T-cell (primary cell): ENCODE measurements around the gene NCAPD2. TPM values are rescaled to one million over a fixed set of nuclear protein-coding genes. Genes with fewer than 3 reads are reported as not detected.

Experiments used
- ATAC-seq, 4 experiments: fragments of 200-7000 bp in 3 of 4; fragments of 150-1000 bp in 1 of 4; cut with Tn5 transposase; replicated peaks in 1 of 4; 1 replicate in 3 of 4; 2 replicates in 1 of 4; pipeline ENCODE4 v1.10.0; 2021; ENCODE audit warnings: moderate library complexity in 3 of 4, mild to moderate bottlenecking in 2 of 4, moderate number of reproducible peaks in 1 of 4
- CTCF ChIA-PET, 2 donors: fragments of 300-600 bp; sonication (Branson Sonifier 250); formaldehyde crosslinking; loops; one replicate each; lab custom pipeline; 2022; ENCODE audit warnings: antibody characterized with exemption in 2 of 2; lab: Charles Lee
- POLR2A ChIA-PET, 2 donors: fragments of 300-600 bp; sonication (Branson Sonifier 250); formaldehyde crosslinking; loops; one replicate each; lab custom pipeline; 2022; ENCODE audit warnings: antibody characterized with exemption in 2 of 2; lab: Charles Lee
- DNase-seq, 35 experiments: peaks; one replicate each; pipeline versions ENCODE4 v3.0.0 to v3.0.0-alpha.2; 2013 to 2023
- H3K27ac ChIP-seq: one replicate; pipeline ENCODE4 v1.5.1; 2013; ENCODE audit warnings: low read length
- H3K27me3 ChIP-seq, 2 experiments: replicated peaks in 1 of 2; 1 replicate in 1 of 2; 2 replicates in 1 of 2; pipeline versions ENCODE4 v1.6.1 to v1.7.0; 2013; ENCODE audit warnings: low read length in 1 of 2, mixed read lengths in 1 of 2; ENCODE audit not compliant: control insufficient read depth in 2 of 2, insufficient read depth in 2 of 2; ENCODE audit errors: extremely low read depth in 1 of 2
- H3K36me3 ChIP-seq, 2 donors: 1 replicate in 1 of 2; 2 replicates in 1 of 2; pipeline versions ENCODE4 v1.6.1 to v1.7.0; 2013; ENCODE audit warnings: low read length in 1 of 2; ENCODE audit not compliant: control insufficient read depth in 2 of 2, insufficient read depth in 1 of 2; ENCODE audit errors: extremely low read depth in 1 of 2
- H3K4me1 ChIP-seq, 2 experiments: 1 replicate in 1 of 2; 2 replicates in 1 of 2; pipeline versions ENCODE4 v1.6.1 to v1.7.0; 2013; ENCODE audit warnings: low read length in 2 of 2, mixed read lengths in 1 of 2; ENCODE audit not compliant: insufficient read depth in 2 of 2, control insufficient read depth in 1 of 2; ENCODE audit errors: extremely low read depth in 1 of 2
- H3K4me3 ChIP-seq, 2 donors: 1 replicate in 1 of 2; 2 replicates in 1 of 2; pipeline versions ENCODE4 v1.5.1 to v1.7.0; 2013; ENCODE audit warnings: mild to moderate bottlenecking in 2 of 2, low read length in 1 of 2, moderate library complexity in 1 of 2; ENCODE audit not compliant: control insufficient read depth in 1 of 2; ENCODE audit errors: extremely low read depth in 1 of 2
- H3K9me3 ChIP-seq: 2 replicates; pipeline ENCODE4 v1.7.0; 2013
- H3K27ac Mint-ChIP-seq, 2 donors: one replicate each; pipeline ENCODE4 v1.8.0; 2020 to 2021; ENCODE audit warnings: mild to moderate bottlenecking in 2 of 2, mixed read lengths in 2 of 2
- H3K27me3 Mint-ChIP-seq, 2 donors: one replicate each; pipeline ENCODE4 v1.8.0; 2021 to 2022; ENCODE audit warnings: mixed read lengths in 2 of 2
- H3K36me3 Mint-ChIP-seq: one replicate; pipeline ENCODE4 v1.8.0; 2021; ENCODE audit warnings: mixed read lengths
- H3K4me1 Mint-ChIP-seq, 3 donors: one replicate each; pipeline ENCODE4 v1.8.0; 2020 to 2022; ENCODE audit warnings: mixed read lengths in 3 of 3, mild to moderate bottlenecking in 1 of 3
- H3K4me3 Mint-ChIP-seq, 3 donors: one replicate each; pipeline ENCODE4 v1.8.0; 2020 to 2022; ENCODE audit warnings: mild to moderate bottlenecking in 3 of 3, mixed read lengths in 3 of 3, moderate library complexity in 3 of 3
- H3K9me3 Mint-ChIP-seq, 3 donors: one replicate each; pipeline ENCODE4 v1.8.0; 2020 to 2022; ENCODE audit warnings: mixed read lengths in 3 of 3
- WGBS: methylation state at CpG from one replicate; pipeline ENCODE4 v1.1.5; 2013; ENCODE audit warnings: missing lambda C conversion rate; ENCODE audit not compliant: insufficient coverage; 5-methylcytosine and 5-hydroxymethylcytosine counted together
- total RNA-seq, 35 experiments: library from RNA in 6 of 35; stranded (reverse) in 6 of 35; fragments of 120-200 nt in 1 of 35; gene quantifications; one replicate each; pipeline versions ENCODE4 v1.2.1 to v1.2.4 and lab custom pipeline; 2013 to 2026

NCAPD2 gene
- total RNA-seq, 5 donors from 2014 or later (not counting 1 experiment from before 2014, with no cell fraction given) = 32.8 to 43.8 (median 40.7) TPM

DNA sequence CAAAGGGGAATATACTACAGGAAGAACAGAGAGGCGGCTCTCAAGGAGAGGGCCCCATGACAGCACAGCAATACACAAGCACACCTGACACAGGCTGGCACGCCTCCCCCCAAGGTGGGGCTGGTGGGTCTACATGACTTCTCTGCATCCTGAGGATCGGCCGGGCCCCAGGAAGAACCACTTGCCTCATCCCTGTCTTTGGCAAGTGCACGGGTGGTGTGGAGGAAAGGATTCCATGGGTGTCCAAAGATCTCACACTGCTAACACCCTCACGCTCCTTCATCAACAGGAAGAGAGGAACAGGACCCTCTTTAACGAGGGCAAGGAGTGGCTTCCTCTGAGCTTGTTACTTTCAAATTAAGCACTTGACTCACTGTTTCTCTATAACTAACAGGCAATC lies 30.7 kb upstream of the NCAPD2 start:
- Histone ChIP-seq H3K4me1 (peaks cover 59 to 88% of the 10 kb centered on the region in 2 experiments), H3K27me3 (no peaks in the 10 kb centered on the region), H3K9me3 (no peaks in the 10 kb centered on the region), H3K36me3 (peaks cover 17 to 77% of the 10 kb centered on the region in 2 donors), H3K27ac (peak overlapping the region; percentile 92), H3K4me3 (peak overlapping the region; percentile 22 to 40)
- Mint-ChIP-seq H3K36me3 (peaks cover 69% of the 10 kb centered on the region), H3K27ac (peak overlapping the region; percentile 98), H3K4me1 (peaks cover 92 to 96% (median 96%) of the 10 kb centered on the region in 3 donors), H3K9me3 (no peaks in the 10 kb centered on the region), H3K27me3 (no peaks in the 10 kb centered on the region), H3K4me3 (peak overlapping the region; percentile 69 to 81 (median 69))
- WGBS = no CpG with 5 or more reads among the region's 7 CpGs
- DNase-seq (peak in 10 of 35 experiments; percentile 18 to 57 (median 40)), ATAC-seq (peak; percentile 19 to 43 (median 41))
- POLR2A ChIA-PET = interaction anchor here (0.6 to 1.2 kb wide), 5 partner anchors 10 to 1710 kb away, joined by 3 to 6 read pairs (median 3); partner anchors contain the start of gene TAPBPL (in 1 of the 2)
- CTCF ChIA-PET = interaction anchor here (0.6 to 4.2 kb wide), 10 partner anchors 8 to 128 kb away, joined by 3 to 25 read pairs (median 5); partner anchors contain the start of gene VAMP1 (in 1 of the 2)

DNA sequence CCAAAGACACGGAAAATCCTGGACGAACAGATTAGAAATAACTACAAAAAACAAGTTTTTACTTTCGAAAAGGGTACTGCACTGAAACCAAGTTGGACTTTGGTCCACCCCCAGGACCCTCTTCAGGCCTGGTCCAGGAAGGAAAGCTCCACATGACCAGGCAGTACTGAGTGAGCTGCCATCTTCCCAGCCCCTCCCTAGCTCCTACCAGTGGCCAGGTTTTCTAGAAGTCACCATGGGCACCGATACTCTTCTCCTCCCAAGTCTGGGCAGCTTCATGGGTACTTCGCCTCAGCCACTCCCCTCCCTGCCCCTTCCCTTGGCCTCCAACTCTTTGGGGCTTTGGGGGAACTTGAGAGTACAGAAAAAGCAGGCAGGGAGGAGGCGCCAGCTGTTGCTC lies 30.0 kb upstream of the NCAPD2 start:
- Histone ChIP-seq H3K36me3 (peaks cover 17 to 71% of the 10 kb centered on the region in 2 donors), H3K4me1 (peaks cover 65 to 85% of the 10 kb centered on the region in 2 experiments), H3K9me3 (no peaks in the 10 kb centered on the region), H3K27me3 (no peaks in the 10 kb centered on the region), H3K4me3 (peak overlapping the region in 1 of 2 donors; percentile 40), H3K27ac (peak overlapping the region; percentile 92)
- ATAC-seq = no peak
- no peaks in the 10 kb centered on the region for H3K27me3 Mint-ChIP-seq
- H3K36me3 Mint-ChIP-seq = peaks cover 68% of the 10 kb centered on the region
- DNase-seq = no peak
- POLR2A ChIA-PET = interaction anchor here (0.6 to 1.2 kb wide), 5 partner anchors 11 to 1710 kb away, joined by 3 to 6 read pairs (median 3); partner anchors contain the start of gene TAPBPL (in 1 of the 2)
- peaks cover 92 to 97% (median 96%) of the 10 kb centered on the region in 3 donors for H3K4me1 Mint-ChIP-seq
- CTCF ChIA-PET = interaction anchor here (0.6 to 4.2 kb wide), 9 partner anchors 15 to 129 kb away, joined by 3 to 25 read pairs (median 5); no protein-coding TSS in a partner anchor
- H3K4me3 Mint-ChIP-seq = peak overlapping the region; percentile 69 to 81 (median 69)
- peak overlapping the region; percentile 98 for H3K27ac Mint-ChIP-seq
- H3K9me3 Mint-ChIP-seq = no peaks in the 10 kb centered on the region
- 76% methylated on average over 3 of the region's 6 CpGs for WGBS

DNA sequence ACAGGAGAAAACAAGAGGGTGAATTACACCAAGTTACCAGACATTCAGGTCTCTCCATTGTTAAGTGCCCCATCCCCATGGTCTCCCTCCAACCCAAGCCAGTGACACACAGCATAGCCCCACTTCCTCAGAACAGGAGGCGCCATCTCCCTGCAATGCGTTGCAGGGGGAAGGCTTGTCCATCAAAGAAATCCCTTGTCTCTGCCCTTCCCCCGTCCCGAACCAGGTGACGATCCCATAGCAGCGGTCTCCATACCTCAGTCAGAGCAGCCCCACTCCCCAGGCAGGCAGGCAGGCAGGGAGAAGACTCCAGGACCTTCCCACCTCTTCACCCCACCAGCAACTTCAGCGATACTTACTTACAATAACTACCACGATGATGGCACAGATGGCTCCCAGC lies 29.4 kb upstream of the NCAPD2 start:
- WGBS = 84% methylated on average over 7 of the region's 8 CpGs
- H3K36me3 ChIP-seq = peaks cover 17 to 64% of the 10 kb centered on the region in 2 donors
- Mint-ChIP-seq H3K36me3 (peaks cover 62% of the 10 kb centered on the region), H3K9me3 (no peaks in the 10 kb centered on the region), H3K27ac (peak overlapping the region; percentile 98), H3K4me3 (peak overlapping the region in 2 of 3 donors; percentile 14 to 81), H3K4me1 (peaks cover 93 to 97% (median 96%) of the 10 kb centered on the region in 3 donors), H3K27me3 (no peaks in the 10 kb centered on the region)
- peaks cover 71 to 87% of the 10 kb centered on the region in 2 experiments for H3K4me1 ChIP-seq
- H3K4me3 ChIP-seq = peak overlapping the region in 1 of 2 donors; percentile 17
- no peaks in the 10 kb centered on the region for H3K27me3 ChIP-seq
- DNase-seq (no peak), ATAC-seq (no peak)
- peak overlapping the region; percentile 92 for H3K27ac ChIP-seq
- POLR2A ChIA-PET = interaction anchor here (0.7 to 2.0 kb wide), 2 partner anchors 41 to 94 kb away, joined by 3 to 4 read pairs; no protein-coding TSS in a partner anchor
- CTCF ChIA-PET = interaction anchor here (0.5 to 3.0 kb wide), 30 partner anchors 8 to 141 kb away, joined by 3 to 45 read pairs (median 7); partner anchors contain the start of genes CD27 (in 2 of the 2) and TAPBPL (in 2 of the 2)
- no peaks in the 10 kb centered on the region for H3K9me3 ChIP-seq

DNA sequence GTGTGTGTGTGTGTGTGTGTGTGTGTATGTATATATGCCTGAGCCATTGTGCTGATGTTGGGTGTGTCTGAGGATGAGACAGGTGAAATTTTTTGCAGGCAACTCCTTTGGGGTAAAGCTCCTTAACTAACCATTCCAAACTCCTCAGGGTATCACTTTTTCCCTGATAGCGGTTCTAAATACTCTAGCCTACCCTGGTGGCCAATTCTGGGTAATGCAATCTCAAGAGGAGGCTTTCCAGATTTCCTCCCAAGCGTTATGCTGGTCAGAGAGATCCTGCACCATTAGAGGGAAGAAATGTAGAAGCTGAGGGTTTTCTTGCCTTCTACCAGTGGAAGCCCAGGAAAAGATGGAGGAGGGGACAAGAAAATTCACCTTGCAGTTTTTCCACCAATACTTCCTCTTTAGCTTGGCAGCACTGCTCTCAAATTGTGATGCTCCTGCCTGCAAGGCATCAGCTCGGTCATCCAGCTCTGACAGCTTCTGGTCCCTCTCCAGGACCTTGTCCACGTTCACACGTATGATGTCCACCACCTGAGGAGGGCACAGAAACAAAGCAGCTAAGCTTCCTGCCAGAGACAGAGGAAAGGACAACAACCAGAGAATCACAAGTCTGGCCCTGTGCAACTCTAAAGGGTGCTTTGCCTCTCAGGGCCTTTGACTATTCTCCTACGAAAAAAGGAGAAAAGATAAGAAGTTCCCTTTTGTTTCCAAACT lies 28.3 kb upstream of the NCAPD2 start:
- no peaks in the 10 kb centered on the region for H3K27me3 ChIP-seq
- CTCF ChIA-PET = interaction anchor here (0.6 to 2.2 kb wide), 36 partner anchors 9 to 142 kb away, joined by 3 to 45 read pairs (median 6); partner anchors contain the start of genes CD27 (in 2 of the 2) and TAPBPL (in 2 of the 2)
- 47% methylated on average over 5 of the region's 6 CpGs for WGBS
- peak overlapping the region; percentile 89 to 96 for H3K27ac Mint-ChIP-seq
- DNase-seq (peak in 13 of 35 experiments; percentile 17 to 83 (median 43)), ATAC-seq (no peak)
- no peaks in the 10 kb centered on the region for H3K9me3 Mint-ChIP-seq
- no peaks in the 10 kb centered on the region for H3K27me3 Mint-ChIP-seq
- POLR2A ChIA-PET = interaction anchor here (0.5 to 2.0 kb wide), 7 partner anchors 14 to 72 kb away, joined by 3 to 5 read pairs (median 4); partner anchors contain the start of genes CD27 (in 1 of the 2) and TAPBPL (in 1 of the 2)
- peaks cover 67 to 81% of the 10 kb centered on the region in 2 experiments for H3K4me1 ChIP-seq
- peaks cover 90 to 91% (median 91%) of the 10 kb centered on the region in 3 donors for H3K4me1 Mint-ChIP-seq
- peak overlapping the region in 1 of 3 donors; percentile 52 for H3K4me3 Mint-ChIP-seq
- H3K4me3 ChIP-seq = no peak overlapping the region
- H3K27ac ChIP-seq = peak overlapping the region; percentile 5
- peaks cover 60% of the 10 kb centered on the region for H3K36me3 Mint-ChIP-seq
- peaks cover 13 to 54% of the 10 kb centered on the region in 2 donors for H3K36me3 ChIP-seq
- H3K9me3 ChIP-seq = no peaks in the 10 kb centered on the region

DNA sequence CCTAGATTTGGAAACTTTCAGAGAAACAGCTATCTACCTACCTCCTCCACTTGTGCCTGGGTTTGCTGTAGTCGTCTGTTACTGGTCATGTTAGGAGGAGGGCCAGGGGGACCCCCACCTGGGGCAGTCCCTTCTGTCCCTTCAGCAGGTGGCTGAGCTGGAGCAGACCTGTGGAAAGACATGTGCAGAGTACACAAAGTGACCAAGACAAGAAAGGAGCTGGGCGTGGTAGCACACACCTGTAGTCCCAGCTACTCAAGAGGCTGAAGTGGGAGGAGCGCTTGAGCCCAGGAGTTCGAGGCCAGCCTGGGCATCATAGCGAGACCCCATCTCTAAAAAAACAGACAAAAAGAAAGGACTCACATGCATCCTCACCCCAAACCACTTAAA lies 27.7 kb upstream of the NCAPD2 start:
- Histone ChIP-seq H3K4me3 (no peak overlapping the region), H3K36me3 (peaks cover 13 to 48% of the 10 kb centered on the region in 2 donors), H3K27ac (peak overlapping the region; percentile 2), H3K9me3 (no peaks in the 10 kb centered on the region), H3K27me3 (no peaks in the 10 kb centered on the region), H3K4me1 (peaks cover 63 to 78% of the 10 kb centered on the region in 2 experiments)
- Mint-ChIP-seq H3K27me3 (no peaks in the 10 kb centered on the region), H3K4me1 (peaks cover 87 to 90% (median 88%) of the 10 kb centered on the region in 3 donors), H3K27ac (peak overlapping the region; percentile 89 to 96), H3K36me3 (peaks cover 55% of the 10 kb centered on the region), H3K4me3 (peak overlapping the region in 1 of 3 donors; percentile 52), H3K9me3 (no peaks in the 10 kb centered on the region)
- ChIA-PET CTCF (interaction anchor here (0.7 to 2.2 kb wide), 23 partner anchors 14 to 143 kb away, joined by 3 to 45 read pairs (median 8); partner anchors contain the start of genes CD27 (in 2 of the 2) and TAPBPL (in 1 of the 2)), POLR2A (interaction anchor here in 1 of 2 donors (1.4 to 2.0 kb wide), 2 partner anchors 21 to 42 kb away, joined by 3 to 4 read pairs; partner anchors contain the start of gene CD27)
- no peak for DNase-seq
- 100% methylated on average over 2 of the region's 5 CpGs for WGBS
- no peak for ATAC-seq
